ENCODE data around the gene DCP2.
"Not testable (repeated sequence)": the region's sequence is repeated elsewhere in the genome, so short reads cannot be mapped to it uniquely, and the experiment has no call there.

The DCP2 gene

GRCh38 chr5:112951124-112951702 lies 25.4 kb upstream of the DCP2 start:
- no peak overlapping the region for H3K4me3 ChIP-seq (ENCODE audit: low read length)
- H3K4me2 ChIP-seq (ENCODE audit: low read length), result no peak overlapping the region
- no peak overlapping the region for H2BK120ac ChIP-seq (ENCODE audit: low read depth, low read length)
- no peak overlapping the region for H2BK15ac ChIP-seq (replicated peaks; ENCODE audit: low read depth)
- no peak overlapping the region for H2BK5ac ChIP-seq (ENCODE audit: low read length)
- H3K36me3 ChIP-seq (ENCODE audit: control insufficient read depth, insufficient read depth, low read length), result no peaks in the 10 kb centered on the region
- no peak overlapping the region for H3K4ac ChIP-seq (ENCODE audit: low read depth, low read length)
- H3K27me3 ChIP-seq (ENCODE audit: insufficient read depth, low read length, poor library complexity), result no peaks in the 10 kb centered on the region
- H3K4me1 ChIP-seq (ENCODE audit: control insufficient read depth, low read depth, low read length), result no peaks in the 10 kb centered on the region
- peak overlapping the region; percentile 2 for H3K23ac ChIP-seq (ENCODE audit: low read length)
- no peak overlapping the region for H4K5ac ChIP-seq (ENCODE audit: low read length)
- no peak overlapping the region for H3K56ac ChIP-seq (ENCODE audit: low read length)
- no peak overlapping the region for H3K27ac ChIP-seq (ENCODE audit: low read depth, low read length)
- no peak overlapping the region for H2AK5ac ChIP-seq (ENCODE audit: low read length)
- DNase-seq, result no peak
- H4K8ac ChIP-seq (ENCODE audit: low read depth, low read length), result no peak overlapping the region
- H3K18ac ChIP-seq (ENCODE audit: low read length), result no peak overlapping the region
- no peaks in the 10 kb centered on the region for H3K79me2 ChIP-seq (ENCODE audit: control insufficient read depth, insufficient read depth, low read length)
- no peak overlapping the region for H3K9ac ChIP-seq (ENCODE audit: low read length)
- H3K79me1 ChIP-seq (ENCODE audit: low read length), result no peaks in the 10 kb centered on the region
- no CpG with 5 or more reads among the region's 12 CpGs for WGBS (ENCODE audit: extremely low coverage, insufficient coverage, low lambda C conversion rate)

- Histone ChIP-seq H3K9ac (ENCODE audit: low read length) (no peak overlapping the region), H3K27ac (ENCODE audit: low read depth, low read length) (no peak overlapping the region), H3K56ac (ENCODE audit: low read length) (no peak overlapping the region), H4K5ac (ENCODE audit: low read length) (no peak overlapping the region), H3K4me1 (ENCODE audit: control insufficient read depth, low read depth, low read length) (no peaks in the 10 kb centered on the region), H3K4me3 (ENCODE audit: low read length) (no peak overlapping the region), H4K8ac (ENCODE audit: low read depth, low read length) (no peak overlapping the region), H3K18ac (ENCODE audit: low read length) (no peak overlapping the region), H2BK15ac (replicated peaks; ENCODE audit: low read depth) (no peak overlapping the region), H3K4me2 (ENCODE audit: low read length) (no peak overlapping the region), H3K36me3 (ENCODE audit: control insufficient read depth, insufficient read depth, low read length) (no peaks in the 10 kb centered on the region), H3K27me3 (ENCODE audit: insufficient read depth, low read length, poor library complexity) (no peaks in the 10 kb centered on the region), H3K79me2 (ENCODE audit: control insufficient read depth, insufficient read depth, low read length) (no peaks in the 10 kb centered on the region), H3K79me1 (ENCODE audit: low read length) (no peaks in the 10 kb centered on the region), H2BK120ac (ENCODE audit: low read depth, low read length) (no peak overlapping the region), H2AK5ac (ENCODE audit: low read length) (no peak overlapping the region), H3K4ac (ENCODE audit: low read depth, low read length) (no peak overlapping the region), H3K23ac (ENCODE audit: low read length) (no peak overlapping the region), H2BK5ac (ENCODE audit: low read length) (no peak overlapping the region)
- no peak for DNase-seq
- no CpG with 5 or more reads among the region's 3 CpGs for WGBS (ENCODE audit: extremely low coverage, insufficient coverage, low lambda C conversion rate)
These were observed 20.0 kb upstream of the DCP2 start for GRCh38 chr5:112956606-112957005.

DNA sequence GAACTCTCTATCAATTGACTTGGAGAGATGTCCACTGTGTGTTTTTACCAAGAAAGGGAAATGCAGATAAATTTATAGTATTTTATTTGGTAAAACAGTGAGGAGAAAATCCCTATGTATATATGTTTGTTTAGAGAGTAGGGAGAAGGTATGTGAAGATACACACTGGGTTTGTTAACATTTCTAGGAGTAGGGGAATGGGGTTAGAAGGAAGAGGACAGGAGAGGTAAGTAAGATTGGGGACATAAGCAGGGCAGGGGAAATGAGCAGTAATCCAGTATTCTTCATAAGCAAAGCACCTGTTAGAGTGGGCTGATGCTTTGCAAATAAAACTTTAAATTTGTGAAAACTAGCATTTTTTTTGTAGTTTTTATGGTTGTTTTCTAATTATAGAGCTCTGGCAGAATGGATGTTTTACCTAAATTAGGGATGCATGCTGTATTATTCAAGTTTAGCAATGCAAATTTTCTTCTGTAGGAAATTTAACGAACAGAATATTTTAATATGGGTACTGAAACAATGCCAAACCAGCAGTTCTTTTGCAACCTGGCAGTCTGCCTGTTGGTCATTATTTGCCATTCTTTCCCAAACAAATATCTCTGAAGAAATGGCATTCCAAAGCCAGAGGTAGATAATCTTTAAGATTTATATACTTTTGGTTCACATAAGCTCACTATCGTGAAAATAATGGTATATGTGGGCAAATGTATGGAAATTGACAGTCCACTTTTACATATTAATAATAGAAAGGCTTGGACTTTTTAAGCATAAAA lies 19.4 kb upstream of the DCP2 start:
- Histone ChIP-seq H4K5ac (ENCODE audit: low read length) (no peak overlapping the region), H3K79me2 (ENCODE audit: control insufficient read depth, insufficient read depth, low read length) (no peaks in the 10 kb centered on the region), H3K9ac (ENCODE audit: low read length) (no peak overlapping the region), H3K79me1 (ENCODE audit: low read length) (no peaks in the 10 kb centered on the region), H3K36me3 (ENCODE audit: control insufficient read depth, insufficient read depth, low read length) (no peaks in the 10 kb centered on the region), H2BK15ac (replicated peaks; ENCODE audit: low read depth) (no peak overlapping the region), H3K4me1 (ENCODE audit: control insufficient read depth, low read depth, low read length) (no peaks in the 10 kb centered on the region), H3K4ac (ENCODE audit: low read depth, low read length) (no peak overlapping the region), H3K56ac (ENCODE audit: low read length) (no peak overlapping the region), H3K23ac (ENCODE audit: low read length) (no peak overlapping the region), H3K4me3 (ENCODE audit: low read length) (no peak overlapping the region), H2AK5ac (ENCODE audit: low read length) (no peak overlapping the region), H3K18ac (ENCODE audit: low read length) (no peak overlapping the region), H3K27ac (ENCODE audit: low read depth, low read length) (no peak overlapping the region), H4K8ac (ENCODE audit: low read depth, low read length) (no peak overlapping the region), H3K27me3 (ENCODE audit: insufficient read depth, low read length, poor library complexity) (no peaks in the 10 kb centered on the region), H3K4me2 (ENCODE audit: low read length) (no peak overlapping the region), H2BK120ac (ENCODE audit: low read depth, low read length) (no peak overlapping the region), H2BK5ac (ENCODE audit: low read length) (no peak overlapping the region)
- WGBS (ENCODE audit: extremely low coverage, insufficient coverage, low lambda C conversion rate), result no CpG with 5 or more reads among the region's 2 CpGs
- DNase-seq, result no peak

DNA sequence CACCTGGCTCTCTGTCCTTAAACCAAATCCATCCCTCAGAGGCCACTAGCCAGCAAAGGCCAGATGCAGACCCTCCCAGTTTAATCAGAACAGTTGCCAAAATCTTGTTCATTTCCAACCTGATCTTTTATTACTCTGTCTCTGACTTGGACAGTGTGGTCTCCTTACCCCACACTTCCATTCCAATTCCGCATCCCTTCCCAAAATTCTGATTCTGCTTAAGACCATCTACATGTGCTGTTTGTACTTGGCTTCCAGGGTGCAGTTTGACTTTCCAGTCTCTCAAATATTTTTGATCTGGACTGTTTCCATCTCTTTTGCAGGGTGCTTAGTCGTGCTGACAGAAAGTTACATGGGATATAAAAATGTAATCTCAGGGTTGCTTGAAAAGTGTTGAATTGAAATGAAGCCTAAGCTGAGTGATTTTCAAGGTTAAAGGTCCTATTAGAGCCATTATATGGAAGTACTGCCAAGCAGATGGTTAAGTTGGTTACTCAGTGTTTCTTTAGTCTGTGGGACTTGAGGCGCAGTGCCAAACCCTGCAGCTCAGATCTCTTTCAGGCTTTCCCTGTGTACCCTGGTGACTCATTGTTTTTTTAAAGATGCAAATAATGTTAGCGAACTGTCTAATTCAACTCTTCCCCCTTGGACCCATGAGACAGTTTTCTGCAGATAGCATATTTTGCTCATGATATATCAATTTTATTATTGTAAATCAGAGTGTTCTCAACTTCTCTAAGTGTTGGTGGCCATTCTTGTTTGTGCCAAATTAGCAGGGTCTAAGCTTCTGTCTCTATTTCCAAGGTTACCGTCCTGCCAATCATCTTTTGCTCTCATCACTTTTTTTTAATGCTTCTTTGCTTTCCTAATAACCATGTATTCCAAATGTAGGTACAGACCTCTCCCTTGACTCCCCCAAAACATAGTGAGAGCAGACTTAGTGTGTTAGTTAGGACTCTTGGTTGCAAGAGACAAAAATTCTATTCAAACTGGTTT lies 18.2 kb upstream of the DCP2 start:
- H3K4ac ChIP-seq (ENCODE audit: low read depth, low read length), result no peak overlapping the region
- no peaks in the 10 kb centered on the region for H3K79me2 ChIP-seq (ENCODE audit: control insufficient read depth, insufficient read depth, low read length)
- H3K4me2 ChIP-seq (ENCODE audit: low read length), result no peak overlapping the region
- H2BK15ac ChIP-seq (replicated peaks; ENCODE audit: low read depth), result no peak overlapping the region
- no peak overlapping the region for H2BK5ac ChIP-seq (ENCODE audit: low read length)
- H3K23ac ChIP-seq (ENCODE audit: low read length), result no peak overlapping the region
- no peak overlapping the region for H4K5ac ChIP-seq (ENCODE audit: low read length)
- H3K4me3 ChIP-seq (ENCODE audit: low read length), result no peak overlapping the region
- DNase-seq, result no peak
- no peak overlapping the region for H3K9ac ChIP-seq (ENCODE audit: low read length)
- H3K36me3 ChIP-seq (ENCODE audit: control insufficient read depth, insufficient read depth, low read length), result no peaks in the 10 kb centered on the region
- no peak overlapping the region for H3K56ac ChIP-seq (ENCODE audit: low read length)
- no peaks in the 10 kb centered on the region for H3K4me1 ChIP-seq (ENCODE audit: control insufficient read depth, low read depth, low read length)
- H3K18ac ChIP-seq (ENCODE audit: low read length), result no peak overlapping the region
- H3K79me1 ChIP-seq (ENCODE audit: low read length), result no peaks in the 10 kb centered on the region
- no peak overlapping the region for H3K27ac ChIP-seq (ENCODE audit: low read depth, low read length)
- no CpG with 5 or more reads among the region's 5 CpGs for WGBS (ENCODE audit: extremely low coverage, insufficient coverage, low lambda C conversion rate)
- no peaks in the 10 kb centered on the region for H3K27me3 ChIP-seq (ENCODE audit: insufficient read depth, low read length, poor library complexity)
- H2AK5ac ChIP-seq (ENCODE audit: low read length), result no peak overlapping the region
- no peak overlapping the region for H2BK120ac ChIP-seq (ENCODE audit: low read depth, low read length)
- no peak overlapping the region for H4K8ac ChIP-seq (ENCODE audit: low read depth, low read length)

DNA sequence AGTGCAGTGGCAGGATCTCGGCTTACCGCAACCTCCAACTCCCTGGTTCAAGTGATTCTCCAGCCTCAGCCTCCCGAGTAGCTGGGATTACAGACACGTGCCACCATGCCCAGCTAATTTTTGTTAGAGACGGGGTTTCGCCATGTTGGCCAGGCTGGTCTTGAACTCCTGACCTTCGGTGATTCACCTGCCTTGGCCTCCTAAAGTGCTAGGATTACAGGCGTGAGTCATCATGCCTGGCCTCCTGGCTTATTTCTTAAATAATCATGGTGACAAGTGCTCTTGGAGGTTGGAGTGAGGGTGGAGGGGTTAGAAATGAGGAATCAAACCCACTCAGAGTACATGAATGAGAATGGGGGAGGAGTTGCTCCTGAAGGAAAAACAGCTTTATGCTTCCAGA lies 16.7 kb upstream of the DCP2 start:
- H3K36me3 ChIP-seq (ENCODE audit: control insufficient read depth, insufficient read depth, low read length); H3K27ac ChIP-seq (ENCODE audit: low read depth, low read length); H3K4me1 ChIP-seq (ENCODE audit: control insufficient read depth, low read depth, low read length); H3K27me3 ChIP-seq (ENCODE audit: insufficient read depth, low read length, poor library complexity); H2BK5ac ChIP-seq (ENCODE audit: low read length); H3K4me2 ChIP-seq (ENCODE audit: low read length); H4K5ac ChIP-seq (ENCODE audit: low read length); H3K4ac ChIP-seq (ENCODE audit: low read depth, low read length); H3K79me1 ChIP-seq (ENCODE audit: low read length); H3K23ac ChIP-seq (ENCODE audit: low read length); H3K9ac ChIP-seq (ENCODE audit: low read length); H3K79me2 ChIP-seq (ENCODE audit: control insufficient read depth, insufficient read depth, low read length); H3K18ac ChIP-seq (ENCODE audit: low read length); H3K4me3 ChIP-seq (ENCODE audit: low read length); H2BK120ac ChIP-seq (ENCODE audit: low read depth, low read length); DNase-seq; H4K8ac ChIP-seq (ENCODE audit: low read depth, low read length); H3K56ac ChIP-seq (ENCODE audit: low read length); H2BK15ac ChIP-seq (replicated peaks; ENCODE audit: low read depth); H2AK5ac ChIP-seq (ENCODE audit: low read length): not testable (repeated sequence)
- WGBS (ENCODE audit: extremely low coverage, insufficient coverage, low lambda C conversion rate), result no CpG with 5 or more reads among the region's 8 CpGs

Data from mesendoderm (in vitro differentiated cells).